Measurements from ENCODE around the gene AGAP3. TPM values are rescaled to one million over a fixed set of nuclear protein-coding genes. Genes with fewer than 3 reads are reported as not detected.

AGAP3 gene
- total RNA-seq, 1 experiment from 2014 or later = 115 TPM

DNA sequence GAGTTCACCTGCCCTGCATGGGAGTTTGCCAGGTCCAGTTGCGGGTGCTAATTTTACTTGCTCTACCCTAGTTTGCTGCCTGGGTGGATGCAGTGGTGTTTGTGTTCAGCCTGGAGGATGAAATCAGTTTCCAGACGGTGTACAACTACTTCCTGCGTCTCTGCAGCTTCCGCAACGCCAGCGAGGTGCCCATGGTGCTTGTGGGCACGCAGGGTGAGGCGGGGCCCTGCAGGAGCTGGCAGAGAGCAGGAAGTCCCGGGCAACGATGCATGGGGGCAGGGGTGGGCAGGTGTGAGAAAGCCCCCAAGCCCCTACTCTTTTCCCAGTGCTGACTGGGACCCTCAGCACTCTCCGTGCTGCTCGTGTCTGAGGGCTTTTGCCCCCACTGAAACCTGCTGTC is 31.3 kb downstream of the AGAP3 start:
- BruUV-seq (replicated peaks) = no TSS peak
- CTCF ChIA-PET = no interaction called here
- intact Hi-C loops (cut with micrococcal nuclease; ENCODE audit: unreplicated experiment) = loop anchor here (10.0 kb wide), 1 partner anchor 223 kb away; no protein-coding TSS in a partner anchor
- POLR2A ChIA-PET (ENCODE audit: low non-redundant PET) = no interaction called here
- no peaks in the 10 kb centered on the region for H3K27me3 ChIP-seq (replicated peaks; ENCODE audit: insufficient read depth, low read depth, low read length, poor library complexity)
- no peak overlapping the region for H3K4me3 ChIP-seq (ENCODE audit: low read depth, low read length, poor library complexity, severe bottlenecking)
- H3K9me3 ChIP-seq (ENCODE audit: low read depth, low read length, poor library complexity, severe bottlenecking) = no peaks in the 10 kb centered on the region
- peaks cover 22% of the 10 kb centered on the region for H3K4me1 ChIP-seq (ENCODE audit: insufficient read depth, low read length, poor library complexity, severe bottlenecking)
- DNase-seq (ENCODE audit: low spot score) = no peak
- peaks cover 22% of the 10 kb centered on the region for H3K36me3 ChIP-seq (ENCODE audit: insufficient read depth, low read length, poor library complexity, severe bottlenecking)
- H3K27ac ChIP-seq (ENCODE audit: low read depth, low read length, poor library complexity, severe bottlenecking) = no peak overlapping the region
- no peak for TF ChIP-seq EZH2 (IDR thresholded peaks at IDR 0.05; ENCODE audit: borderline replicate concordance, low read depth, low read length, poor library complexity, severe bottlenecking)
- TF ChIP-seq, protein P1, sequence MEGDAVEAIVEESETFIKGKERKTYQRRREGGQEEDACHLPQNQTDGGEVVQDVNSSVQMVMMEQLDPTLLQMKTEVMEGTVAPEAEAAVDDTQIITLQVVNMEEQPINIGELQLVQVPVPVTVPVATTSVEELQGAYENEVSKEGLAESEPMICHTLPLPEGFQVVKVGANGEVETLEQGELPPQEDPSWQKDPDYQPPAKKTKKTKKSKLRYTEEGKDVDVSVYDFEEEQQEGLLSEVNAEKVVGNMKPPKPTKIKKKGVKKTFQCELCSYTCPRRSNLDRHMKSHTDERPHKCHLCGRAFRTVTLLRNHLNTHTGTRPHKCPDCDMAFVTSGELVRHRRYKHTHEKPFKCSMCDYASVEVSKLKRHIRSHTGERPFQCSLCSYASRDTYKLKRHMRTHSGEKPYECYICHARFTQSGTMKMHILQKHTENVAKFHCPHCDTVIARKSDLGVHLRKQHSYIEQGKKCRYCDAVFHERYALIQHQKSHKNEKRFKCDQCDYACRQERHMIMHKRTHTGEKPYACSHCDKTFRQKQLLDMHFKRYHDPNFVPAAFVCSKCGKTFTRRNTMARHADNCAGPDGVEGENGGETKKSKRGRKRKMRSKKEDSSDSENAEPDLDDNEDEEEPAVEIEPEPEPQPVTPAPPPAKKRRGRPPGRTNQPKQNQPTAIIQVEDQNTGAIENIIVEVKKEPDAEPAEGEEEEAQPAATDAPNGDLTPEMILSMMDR (conservative IDR thresholded peaks at IDR 0.05; ENCODE audit: low read depth, low read length) = no peak

GRCh38 chr7:151118108-151119054 is 32.1 kb downstream of the AGAP3 start:
- TF ChIP-seq EZH2 (IDR thresholded peaks at IDR 0.05; ENCODE audit: borderline replicate concordance, low read depth, low read length, poor library complexity, severe bottlenecking) = no peak
- TF ChIP-seq, protein P1 (conservative IDR thresholded peaks at IDR 0.05; ENCODE audit: low read depth, low read length) = no peak
- no peak for DNase-seq (ENCODE audit: low spot score)
- intact Hi-C loops (cut with micrococcal nuclease; ENCODE audit: unreplicated experiment) = loop anchor here (10.0 kb wide), 1 partner anchor 224 kb away; no protein-coding TSS in a partner anchor
- POLR2A ChIA-PET (ENCODE audit: low non-redundant PET) = no interaction called here
- Histone ChIP-seq H3K36me3 (ENCODE audit: insufficient read depth, low read length, poor library complexity, severe bottlenecking) (peaks cover 27% of the 10 kb centered on the region), H3K27ac (ENCODE audit: low read depth, low read length, poor library complexity, severe bottlenecking) (no peak overlapping the region), H3K27me3 (replicated peaks; ENCODE audit: insufficient read depth, low read depth, low read length, poor library complexity) (no peaks in the 10 kb centered on the region), H3K4me3 (ENCODE audit: low read depth, low read length, poor library complexity, severe bottlenecking) (no peak overlapping the region), H3K9me3 (ENCODE audit: low read depth, low read length, poor library complexity, severe bottlenecking) (no peaks in the 10 kb centered on the region), H3K4me1 (ENCODE audit: insufficient read depth, low read length, poor library complexity, severe bottlenecking) (peaks cover 18% of the 10 kb centered on the region)
- CTCF ChIA-PET = no interaction called here
- no TSS peak for BruUV-seq (replicated peaks)

DNA sequence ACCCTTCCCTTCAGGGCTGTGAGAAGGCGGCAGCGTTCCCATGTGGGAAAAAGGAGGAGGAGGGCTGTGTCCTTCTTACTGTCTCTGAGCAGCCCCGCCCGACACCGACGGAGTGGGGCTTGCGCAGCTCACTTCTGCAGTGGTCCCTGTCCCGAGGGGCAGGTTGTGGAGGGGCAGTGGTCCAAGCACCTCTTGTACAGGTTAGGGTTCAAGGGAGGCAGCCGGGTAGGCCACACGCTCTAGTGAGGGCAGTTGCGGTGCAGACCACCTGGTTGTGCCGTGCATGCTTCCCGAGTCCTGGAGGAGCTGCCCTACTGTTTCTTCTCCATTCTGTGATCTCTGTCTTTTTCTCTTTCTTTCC is 32.8 kb downstream of the AGAP3 start:
- no peak for TF ChIP-seq EZH2 (IDR thresholded peaks at IDR 0.05; ENCODE audit: borderline replicate concordance, low read depth, low read length, poor library complexity, severe bottlenecking)
- TF ChIP-seq, protein P1 (conservative IDR thresholded peaks at IDR 0.05; ENCODE audit: low read depth, low read length) = no peak
- H3K27ac ChIP-seq (ENCODE audit: low read depth, low read length, poor library complexity, severe bottlenecking) = no peak overlapping the region
- no peak for DNase-seq (ENCODE audit: low spot score)
- intact Hi-C loops (cut with micrococcal nuclease; ENCODE audit: unreplicated experiment) = loop anchor here (10.0 kb wide), 1 partner anchor 224 kb away; no protein-coding TSS in a partner anchor
- no peaks in the 10 kb centered on the region for H3K9me3 ChIP-seq (ENCODE audit: low read depth, low read length, poor library complexity, severe bottlenecking)
- no peaks in the 10 kb centered on the region for H3K27me3 ChIP-seq (replicated peaks; ENCODE audit: insufficient read depth, low read depth, low read length, poor library complexity)
- H3K36me3 ChIP-seq (ENCODE audit: insufficient read depth, low read length, poor library complexity, severe bottlenecking) = peaks cover 34% of the 10 kb centered on the region
- H3K4me3 ChIP-seq (ENCODE audit: low read depth, low read length, poor library complexity, severe bottlenecking) = no peak overlapping the region
- ChIA-PET POLR2A (ENCODE audit: low non-redundant PET) (no interaction called here), CTCF (no interaction called here)
- BruUV-seq (replicated peaks) = no TSS peak
- peaks cover 12% of the 10 kb centered on the region for H3K4me1 ChIP-seq (ENCODE audit: insufficient read depth, low read length, poor library complexity, severe bottlenecking)
